GM23338 (cell line): ENCODE measurements around the gene PPP1R9B. TPM values are rescaled to one million over a fixed set of nuclear protein-coding genes. Genes with fewer than 3 reads are reported as not detected.

Experiments
- ATAC-seq: fragments of 200-7000 bp; cut with Tn5 transposase; 3 replicates; pipeline ENCODE4 v1.9.1; 2020
- DNase-seq: peaks from one replicate; pipeline ENCODE4 v3.0.0-alpha.2; 2015; ENCODE audit warnings: low spot score
- H2AFZ ChIP-seq: fragments of 200-600 bp; sonication (generic); 2 replicates; pipeline ENCODE4 v1.8.0; 2016; ENCODE audit warnings: antibody characterized with exemption, mild to moderate bottlenecking, moderate library complexity
- H3F3A ChIP-seq: fragments of 200-600 bp; sonication (generic); replicated peaks from 2 replicates; pipeline ENCODE4 v1.8.0; 2017; ENCODE audit warnings: antibody characterized with exemption, mixed run types, low read depth
- H3K27ac ChIP-seq: fragments of 200-600 bp; sonication (generic); 2 replicates; pipeline ENCODE4 v1.6.1; 2016; ENCODE audit warnings: low read depth
- H3K27me3 ChIP-seq: fragments of 200-600 bp; sonication (generic); 2 replicates; pipeline ENCODE4 v1.8.0; 2016; ENCODE audit warnings: mild to moderate bottlenecking, mixed run types, moderate library complexity; ENCODE audit not compliant: insufficient read depth
- H3K36me3 ChIP-seq: fragments of 200-600 bp; sonication (generic); 2 replicates; pipeline ENCODE4 v1.8.0; 2016; ENCODE audit warnings: mild to moderate bottlenecking; ENCODE audit not compliant: insufficient read depth
- H3K4me1 ChIP-seq: fragments of 200-600 bp; sonication (generic); 2 replicates; pipeline ENCODE4 v1.8.0; 2016; ENCODE audit warnings: mild to moderate bottlenecking, moderate library complexity; ENCODE audit not compliant: insufficient read depth
- H3K4me2 ChIP-seq: fragments of 200-600 bp; sonication (generic); 2 replicates; pipeline ENCODE4 v1.7.1; 2017; ENCODE audit warnings: mixed run types
- H3K4me3 ChIP-seq: fragments of 200-600 bp; sonication (generic); 2 replicates; pipeline ENCODE4 v1.6.1; 2016; ENCODE audit warnings: mixed run types
- H3K79me2 ChIP-seq: fragments of 200-600 bp; sonication (generic); replicated peaks from 2 replicates; pipeline ENCODE4 v1.8.0; 2017; ENCODE audit warnings: mild to moderate bottlenecking; ENCODE audit not compliant: insufficient read depth
- H3K9me2 ChIP-seq: fragments of 200-600 bp; sonication (generic); 2 replicates; pipeline ENCODE4 v1.8.0; 2017; ENCODE audit not compliant: insufficient read depth
- H4K20me1 ChIP-seq: fragments of 200-600 bp; sonication (generic); replicated peaks from 2 replicates; pipeline ENCODE4 v1.8.0; 2017; ENCODE audit warnings: mild to moderate bottlenecking; ENCODE audit not compliant: insufficient read depth
- H3K27ac Mint-ChIP-seq: 2 replicates; pipeline ENCODE4 v1.8.0; 2020; ENCODE audit warnings: inconsistent platforms, mild to moderate bottlenecking, moderate library complexity, mixed read lengths
- H3K27me3 Mint-ChIP-seq: 3 replicates; pipeline ENCODE4 v1.8.0; 2022; ENCODE audit warnings: low read depth, mild to moderate bottlenecking, moderate library complexity, mixed read lengths, inconsistent platforms; ENCODE audit not compliant: insufficient read depth, poor library complexity
- H3K36me3 Mint-ChIP-seq: 3 replicates; pipeline ENCODE4 v1.8.0; 2021; ENCODE audit warnings: low read depth, mild to moderate bottlenecking, inconsistent platforms, moderate library complexity, mixed read lengths
- H3K4me1 Mint-ChIP-seq: 3 replicates; pipeline ENCODE4 v1.8.0; 2020; ENCODE audit warnings: mild to moderate bottlenecking, inconsistent platforms, mixed read lengths
- H3K4me3 Mint-ChIP-seq: 3 replicates; pipeline ENCODE4 v1.8.0; 2021; ENCODE audit warnings: moderate library complexity, mild to moderate bottlenecking, inconsistent platforms, mixed read lengths
- H3K9me3 Mint-ChIP-seq: 3 replicates; pipeline ENCODE4 v1.8.0; 2020; ENCODE audit warnings: moderate library complexity, mild to moderate bottlenecking, inconsistent platforms, mixed read lengths
- CREB1 ChIP-seq: fragments of 250-450 bp; sonication (Bioruptor Pico); IDR thresholded peaks from 2 replicates; pipeline ENCODE4 v1.5.0; 2020; ENCODE audit warnings: low read depth, mild to moderate bottlenecking, moderate library complexity
- CTCF ChIP-seq, 2 experiments: fragments of 200-600 bp in 1 of 2; sonication (generic) in 1 of 2; conservative IDR thresholded peaks; 2 replicates each; pipeline versions ENCODE4 v1.5.1 to v1.6.1; 2016 to 2017; ENCODE audit warnings: antibody characterized with exemption in 2 of 2, low read depth in 2 of 2, mild to moderate bottlenecking in 2 of 2, moderate library complexity in 1 of 2
- ETS1 ChIP-seq: IDR thresholded peaks from 2 replicates; pipeline ENCODE4 v1.6.1; 2016; ENCODE audit warnings: antibody characterized with exemption
- EZH2 ChIP-seq: fragments of 200-600 bp; sonication (generic); IDR thresholded peaks from one replicate; pipeline ENCODE4 v1.8.0; 2017; ENCODE audit warnings: antibody characterized with exemption, mild to moderate bottlenecking, low read depth; ENCODE audit not compliant: unreplicated experiment
- JUNB ChIP-seq: IDR thresholded peaks from one replicate; pipeline ENCODE4 v1.6.1; 2016; ENCODE audit warnings: antibody characterized with exemption; ENCODE audit not compliant: unreplicated experiment
- NANOG ChIP-seq: IDR thresholded peaks from 2 replicates; pipeline ENCODE4 v1.6.1; 2016; ENCODE audit warnings: antibody characterized with exemption, borderline replicate concordance
- STAT1 ChIP-seq: IDR thresholded peaks from one replicate; pipeline ENCODE4 v1.6.1; 2016; ENCODE audit warnings: antibody characterized with exemption; ENCODE audit not compliant: unreplicated experiment
- ZNF114 ChIP-seq: fragments of 250-450 bp; sonication (Bioruptor Pico); IDR thresholded peaks from 2 replicates; pipeline ENCODE4 v1.5.0; 2020; ENCODE audit warnings: mild to moderate bottlenecking, moderate library complexity
- ZNF331 ChIP-seq: fragments of 250-450 bp; sonication (Bioruptor Pico); IDR thresholded peaks from 2 replicates; pipeline ENCODE4 v1.5.0; 2020; ENCODE audit warnings: low read depth, mild to moderate bottlenecking, moderate library complexity
- ZNF462 ChIP-seq: fragments of 250-450 bp; sonication (Bioruptor Pico); IDR thresholded peaks from 2 replicates; pipeline ENCODE4 v1.5.0; 2020; ENCODE audit warnings: mild to moderate bottlenecking, moderate library complexity
- polyA plus RNA-seq: library from polyadenylated mRNA; unstranded; fragments of >200 nt; fragmentation: Nextera tagmentation; extraction: Ambion mirVana; gene quantifications from 2 replicates; pipeline ENCODE4 v1.2.1, GENCODE V29; 2016
- total RNA-seq: library from RNA; depleted of rRNA; stranded (reverse); fragments of >200 nt; shearing (Covaris generic); gene quantifications from 2 replicates; pipeline ENCODE4 v1.2.3, GENCODE V29; 2014

Gene PPP1R9B
- total and polyA plus RNA-seq, 2 experiments from 2014 or later = 2.1 to 10.5 TPM

- H3K9me3 Mint-ChIP-seq = no peaks in the 10 kb centered on the region; the same call in 2 of the 3 replicates
- H3K27me3 ChIP-seq = peaks cover 3% of the 10 kb centered on the region; the same call in 1 of the 2 replicates
- TF ChIP-seq ETS1 (no peak), JUNB (no peak)
- no peak overlapping the region for H3K4me2 ChIP-seq
- no peak overlapping the region for H3K27ac ChIP-seq
- H3K4me3 Mint-ChIP-seq = no peak overlapping the region
- 0 out of 2 replicates have a peak overlapping the region, but pooled peaks have one; percentile 56 for H2AFZ ChIP-seq
- H3K4me1 Mint-ChIP-seq = peaks cover 21% of the 10 kb centered on the region
- H3F3A ChIP-seq = no peaks in the 10 kb centered on the region; the same call in 1 of the 2 replicates
- H3K27me3 Mint-ChIP-seq = peaks cover 17% of the 10 kb centered on the region
- no peak for DNase-seq
- H3K4me1 ChIP-seq = peaks cover under 1% of the 10 kb centered on the region; the same call in 1 of the 2 replicates
- no peaks in the 10 kb centered on the region for H3K36me3 Mint-ChIP-seq
- no peak for ATAC-seq
- H3K79me2 ChIP-seq = no peaks in the 10 kb centered on the region
- H3K9me2 ChIP-seq = no peaks in the 10 kb centered on the region
- no peaks in the 10 kb centered on the region for H4K20me1 ChIP-seq
- no peak overlapping the region for H3K27ac Mint-ChIP-seq
- H3K36me3 ChIP-seq = no peaks in the 10 kb centered on the region
- H3K4me3 ChIP-seq = no peak overlapping the region
Observed at GRCh38 chr17:50167371-50167770, 16.9 kb upstream of the PPP1R9B start.

- DNase-seq = no peak
- Mint-ChIP-seq H3K9me3 (no peaks in the 10 kb centered on the region; the same call in 2 of the 3 replicates), H3K36me3 (no peaks in the 10 kb centered on the region), H3K27me3 (peaks cover 16% of the 10 kb centered on the region), H3K27ac (no peak overlapping the region), H3K4me3 (no peak overlapping the region), H3K4me1 (peaks cover 23% of the 10 kb centered on the region)
- no peaks in the 10 kb centered on the region; the same call in 1 of the 2 replicates for H3F3A ChIP-seq
- H3K4me3 ChIP-seq = no peak overlapping the region
- peaks cover 8% of the 10 kb centered on the region for H3K4me1 ChIP-seq
- no peak for ATAC-seq
- no peaks in the 10 kb centered on the region for H4K20me1 ChIP-seq
- H3K4me2 ChIP-seq = no peak overlapping the region
- no peaks in the 10 kb centered on the region for H3K36me3 ChIP-seq
- no peaks in the 10 kb centered on the region for H3K9me2 ChIP-seq
- H3K79me2 ChIP-seq = no peaks in the 10 kb centered on the region
- H2AFZ ChIP-seq = no peak overlapping the region
- no peak overlapping the region for H3K27ac ChIP-seq
- peaks cover 7% of the 10 kb centered on the region; the same call in 1 of the 2 replicates for H3K27me3 ChIP-seq
- no peak for TF ChIP-seq CTCF (conservative IDR thresholded peaks at IDR 0.05; ENCODE audit: low read depth in 2 of 2)
- no peak for TF ChIP-seq JUNB
- TF ChIP-seq STAT1 = no peak
- no peak for TF ChIP-seq ZNF462
- no peak for TF ChIP-seq ETS1
- TF ChIP-seq ZNF114 (CRISPR knock-in tag) = no peak
- no peak for TF ChIP-seq NANOG
- TF ChIP-seq EZH2 = no peak
- no peak for TF ChIP-seq ZNF331 (CRISPR knock-in tag)
- no peak for TF ChIP-seq CREB1 (CRISPR knock-in tag)
Observed at GRCh38 chr17:50166518-50167181, 16.2 kb upstream of the PPP1R9B start.
